Measurements from ENCODE around the gene PEX12. TPM values are rescaled to one million over a fixed set of nuclear protein-coding genes. Genes with fewer than 3 reads are reported as not detected.

The PEX12 gene
- total and polyA plus RNA-seq, 9 of the 15 experiments (the other 6 are each of a cell fraction or from before 2014, with no cell fraction given): 4.0 to 12.4 (median 6.4) TPM

GRCh38 chr17:35539659-35540026, 38.7 kb downstream of the PEX12 start (continued):
- no peak for TF ChIP-seq ZNF644 (tag; IDR thresholded peaks at IDR 0.05; ENCODE audit: low read depth)
- no peak for TF ChIP-seq PHB2 (IDR thresholded peaks at IDR 0.05; ENCODE audit: low read depth)
- no peak for TF ChIP-seq KDM2B (CRISPR knock-in tag; IDR thresholded peaks at IDR 0.05)
- no peak for TF ChIP-seq ZBTB17 (CRISPR knock-in tag; IDR thresholded peaks at IDR 0.05)

DNA sequence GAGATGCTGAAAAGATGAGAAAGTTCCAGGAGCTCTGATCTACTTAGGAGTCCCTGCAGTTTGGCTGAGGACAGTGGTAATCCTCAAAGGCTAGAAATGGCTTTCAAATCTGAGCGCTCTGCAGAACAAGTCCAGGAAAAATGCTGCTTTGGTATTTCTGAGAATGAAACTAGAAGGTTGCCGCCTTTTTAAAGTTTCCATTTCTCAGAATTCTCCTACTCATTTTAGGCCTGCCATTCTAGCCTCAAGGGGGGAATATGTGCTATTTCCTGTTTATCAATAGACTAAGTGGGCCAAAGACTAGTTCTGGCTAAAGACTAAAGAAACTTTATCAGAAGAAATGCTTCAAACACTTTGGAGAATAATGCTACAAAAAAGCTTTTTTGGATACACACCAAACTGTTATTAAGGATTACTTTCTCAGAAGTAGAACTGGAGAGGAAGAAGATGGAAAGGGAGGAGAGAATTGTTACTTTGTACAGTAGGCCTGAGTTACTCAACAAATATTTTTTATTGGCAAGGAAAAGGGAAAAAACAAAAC, 40.7 kb downstream of the PEX12 start, which contains the start of gene SLFN12L:
Gene SLFN12L (minus strand): TSS at position 78 of the 541 bp plus-strand sequence. CDS start 15,314 bp downstream, outside the sequence.
- Histone ChIP-seq H3K79me2 (ENCODE audit: control insufficient read depth, insufficient read depth, low read length) (no peaks in the 10 kb centered on the region), H3K4me2 (ENCODE audit: insufficient read depth, low read length) (no peak within 1 kb of the TSS), H3K27ac (ENCODE audit: extremely low read depth, low read depth, low read length) (peak within 1 kb of the TSS; percentile 14; the same call in 1 of the 3 replicates), H4K20me1 (replicated peaks; ENCODE audit: control insufficient read depth, insufficient read depth, low read length) (no peaks in the 10 kb centered on the region), H3K4me3 (no peak within 1 kb of the TSS), H3K9me1 (ENCODE audit: control insufficient read depth, insufficient read depth, low read length) (no peaks in the 10 kb centered on the region), H2AFZ (ENCODE audit: low read depth, low read length) (peak within 1 kb of the TSS; percentile 70), H3K9ac (ENCODE audit: insufficient read depth in 1 of 2, low read depth in 2 of 2, low read length in 2 of 2) (no peak within 1 kb of the TSS), H3K9me3 (replicated peaks; ENCODE audit: control insufficient read depth, insufficient read depth, low read depth, low read length) (no peaks in the 10 kb centered on the region), H3K36me3 (ENCODE audit: control insufficient read depth, insufficient read depth, low read length) (no peaks in the 10 kb centered on the region), H3K27me3 (ENCODE audit: control insufficient read depth in 2 of 2, insufficient read depth in 2 of 2, low read length in 2 of 2) (no peaks in the 10 kb centered on the region), H3K4me1 (replicated peaks in 1 of 2; ENCODE audit: control insufficient read depth in 2 of 2, insufficient read depth in 2 of 2, low read length in 2 of 2) (peaks cover 10 to 36% of the 10 kb centered on the region in 2 experiments; a peak in 3 of 5 replicates)
- FAIRE-seq (no peak), ATAC-seq (no peak; the same call in 2 of the 3 replicates), DNase-seq (ENCODE audit: extremely low read depth in 1 of 4, low spot score in 3 of 4) (peak in 2 of 4 experiments; percentile 26 to 55)
- intact Hi-C loops (cut with micrococcal nuclease) (loop anchor here (1.0 to 10.0 kb wide), 5 partner anchors 63 to 393 kb away; partner anchors contain the start of genes NLE1, SLFN12 and UNC45B), in situ Hi-C loops (cut with MboI) (loop anchor here (5.0 kb wide), 2 partner anchors 225 to 365 kb away; no protein-coding TSS in a partner anchor)
- no TSS peak for BruUV-seq (replicated peaks)
- ChIA-PET POLR2A (interaction anchor here (0.6 to 1.3 kb wide), 3 partner anchors 15 to 49 kb away, joined by 3 to 4 read pairs (median 3); partner anchors contain the start of genes AP2B1 and PEX12), CTCF (ENCODE audit: low intra/inter-chr PET ratio) (interaction anchor here (0.5 kb wide), 1 partner anchor 201 kb away, joined by 3 read pairs; no protein-coding TSS in a partner anchor)
- 8% methylated on average over 2 of the region's 2 CpGs for WGBS (ENCODE audit: insufficient coverage, low coverage, missing lambda C conversion rate)
- 0 out of 2 replicates have a peak, but pooled peaks have one; percentile 8 for TF ChIP-seq PKNOX1 (IDR thresholded peaks at IDR 0.05)
- TF ChIP-seq RCOR1 (IDR thresholded peaks at IDR 0.05; ENCODE audit: borderline replicate concordance in 1 of 2, low read depth in 2 of 2, low read length in 2 of 2): 0 out of 4 replicates have a peak, but pooled peaks of 1 of the 2 experiments have one; percentile 38
- 0 out of 4 replicates have a peak, but pooled peaks of 1 of the 2 experiments have one; percentile 36 for TF ChIP-seq HDAC1 (IDR thresholded peaks at IDR 0.05)
- TF ChIP-seq SAP30 (IDR thresholded peaks at IDR 0.05; ENCODE audit: borderline replicate concordance, insufficient read depth, low read depth, low read length, poor library complexity, severe bottlenecking): no peak
- TF ChIP-seq FIP1L1 (IDR thresholded peaks at IDR 0.05; ENCODE audit: low read depth, low read length, poor library complexity, severe bottlenecking): no peak
- TF ChIP-seq, protein P1, sequence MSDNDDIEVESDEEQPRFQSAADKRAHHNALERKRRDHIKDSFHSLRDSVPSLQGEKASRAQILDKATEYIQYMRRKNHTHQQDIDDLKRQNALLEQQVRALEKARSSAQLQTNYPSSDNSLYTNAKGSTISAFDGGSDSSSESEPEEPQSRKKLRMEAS (CRISPR knock-in tag; IDR thresholded peaks at IDR 0.05): no peak
- TF ChIP-seq NCOA2 (IDR thresholded peaks at IDR 0.05; ENCODE audit: partially characterized antibody in 2 of 2): no peak
- TF ChIP-seq STAT5A (IDR thresholded peaks at IDR 0.05; ENCODE audit: borderline replicate concordance, low read length): peak; percentile 69; the same call in 1 of the 2 replicates
- peak; percentile 21; the same call in 1 of the 2 replicates for TF ChIP-seq L3MBTL2 (IDR thresholded peaks at IDR 0.05)

Measured in K562 (cell line).